HEK293 (cell line): ENCODE measurements around the gene MIF4GD.

Experiments
- HIC1 ChIP-seq: fragments of 450-650 bp; formaldehyde crosslinking; IDR thresholded peaks from 2 replicates; pipeline ENCODE4 v1.5.1; 2016; ENCODE audit warnings: missing biosample characterization, missing genetic modification characterization
- HOXD13 ChIP-seq: sonication (generic); formaldehyde crosslinking; IDR thresholded peaks from 2 replicates; pipeline ENCODE4 v1.8.0; 2022; ENCODE audit warnings: missing genetic modification reagents, borderline replicate concordance
- KLF8 ChIP-seq: fragments of 450-650 bp; formaldehyde crosslinking; IDR thresholded peaks from 2 replicates; pipeline ENCODE4 v1.5.1; 2016; ENCODE audit warnings: missing biosample characterization, missing genetic modification characterization
- KLF9 ChIP-seq: fragments of 450-650 bp; formaldehyde crosslinking; IDR thresholded peaks from 2 replicates; pipeline ENCODE4 v1.5.1; 2016; ENCODE audit warnings: missing biosample characterization, missing genetic modification characterization, low read depth
- MYNN ChIP-seq: fragments of 450-650 bp; formaldehyde crosslinking; IDR thresholded peaks from 2 replicates; pipeline ENCODE4 v1.5.1; 2016; ENCODE audit warnings: missing biosample characterization, missing genetic modification characterization, borderline replicate concordance
- TRIM28 ChIP-seq: IDR thresholded peaks from 2 replicates; pipeline ENCODE4 v1.6.1; 2011; ENCODE audit warnings: low read length, control low read depth, borderline replicate concordance
- ZBTB17 ChIP-seq: fragments of 450-650 bp; formaldehyde crosslinking; IDR thresholded peaks from 2 replicates; pipeline ENCODE4 v1.5.1; 2016; ENCODE audit warnings: missing biosample characterization, missing genetic modification characterization
- ZBTB20 ChIP-seq: fragments of 450-650 bp; formaldehyde crosslinking; IDR thresholded peaks from 2 replicates; pipeline ENCODE4 v1.5.1; 2016; ENCODE audit warnings: missing biosample characterization, missing genetic modification characterization
- ZFP37 ChIP-seq: fragments of 450-650 bp; formaldehyde crosslinking; IDR thresholded peaks from 2 replicates; pipeline ENCODE4 v1.5.1; 2016; ENCODE audit warnings: missing biosample characterization, missing genetic modification characterization
- ZNF112 ChIP-seq: fragments of 450-650 bp; formaldehyde crosslinking; IDR thresholded peaks from 2 replicates; pipeline ENCODE4 v1.5.0; 2017; ENCODE audit warnings: missing biosample characterization, missing genetic modification characterization
- ZNF138 ChIP-seq: fragments of 450-650 bp; formaldehyde crosslinking; IDR thresholded peaks from 2 replicates; pipeline ENCODE4 v1.5.1; 2016; ENCODE audit warnings: missing biosample characterization, missing genetic modification characterization, borderline replicate concordance
- ZNF140 ChIP-seq: fragments of 450-650 bp; formaldehyde crosslinking; IDR thresholded peaks from 2 replicates; pipeline ENCODE4 v1.5.1; 2016; ENCODE audit warnings: missing biosample characterization, missing genetic modification characterization
- ZNF155 ChIP-seq: fragments of 450-650 bp; formaldehyde crosslinking; IDR thresholded peaks from 2 replicates; pipeline ENCODE4 v1.5.1; 2016; ENCODE audit warnings: missing biosample characterization, missing genetic modification characterization
- ZNF23 ChIP-seq: fragments of 450-650 bp; formaldehyde crosslinking; IDR thresholded peaks from 2 replicates; pipeline ENCODE4 v1.5.1; 2016; ENCODE audit warnings: missing biosample characterization, missing genetic modification characterization, borderline replicate concordance
- ZNF266 ChIP-seq: fragments of 450-650 bp; formaldehyde crosslinking; IDR thresholded peaks from 2 replicates; pipeline ENCODE4 v1.5.1; 2016; ENCODE audit warnings: missing biosample characterization, missing genetic modification characterization, low read depth
- ZNF280C ChIP-seq: fragments of 450-650 bp; formaldehyde crosslinking; IDR thresholded peaks from 2 replicates; pipeline ENCODE4 v1.5.1; 2016; ENCODE audit warnings: missing biosample characterization, missing genetic modification characterization
- ZNF292 ChIP-seq: fragments of 450-650 bp; formaldehyde crosslinking; IDR thresholded peaks from 2 replicates; pipeline ENCODE4 v1.5.1; 2016; ENCODE audit warnings: low read depth, missing biosample characterization, missing genetic modification characterization, borderline replicate concordance
- ZNF311 ChIP-seq: fragments of 450-650 bp; formaldehyde crosslinking; IDR thresholded peaks from 2 replicates; pipeline ENCODE4 v1.5.1; 2017; ENCODE audit warnings: missing biosample characterization, missing genetic modification characterization, borderline replicate concordance
- ZNF324 ChIP-seq: fragments of 450-650 bp; formaldehyde crosslinking; IDR thresholded peaks from 2 replicates; pipeline ENCODE4 v1.5.1; 2016; ENCODE audit warnings: missing biosample characterization, missing genetic modification characterization
- ZNF394 ChIP-seq: fragments of 450-650 bp; formaldehyde crosslinking; IDR thresholded peaks from 2 replicates; pipeline ENCODE4 v1.5.1; 2016; ENCODE audit warnings: missing biosample characterization, missing genetic modification characterization, mild to moderate bottlenecking, moderate library complexity, borderline replicate concordance
- ZNF416 ChIP-seq: fragments of 450-650 bp; formaldehyde crosslinking; IDR thresholded peaks from 2 replicates; pipeline ENCODE4 v1.5.1; 2016; ENCODE audit warnings: missing biosample characterization, missing genetic modification characterization
- ZNF423 ChIP-seq: fragments of 450-650 bp; formaldehyde crosslinking; IDR thresholded peaks from 2 replicates; pipeline ENCODE4 v1.5.1; 2016; ENCODE audit warnings: missing biosample characterization, missing genetic modification characterization
- ZNF521 ChIP-seq: fragments of 450-650 bp; formaldehyde crosslinking; IDR thresholded peaks from 2 replicates; pipeline ENCODE4 v1.5.1; 2017; ENCODE audit warnings: missing biosample characterization, mild to moderate bottlenecking, missing genetic modification characterization
- ZNF600 ChIP-seq: fragments of 450-650 bp; formaldehyde crosslinking; IDR thresholded peaks from 2 replicates; pipeline ENCODE4 v1.5.1; 2016; ENCODE audit warnings: missing biosample characterization, missing genetic modification characterization
- ZNF624 ChIP-seq: fragments of 450-650 bp; formaldehyde crosslinking; IDR thresholded peaks from 2 replicates; pipeline ENCODE4 v1.5.1; 2017; ENCODE audit warnings: missing biosample characterization, missing genetic modification characterization
- ZNF664 ChIP-seq: fragments of 450-650 bp; formaldehyde crosslinking; IDR thresholded peaks from 2 replicates; pipeline ENCODE4 v1.5.1; 2016; ENCODE audit warnings: missing biosample characterization, missing genetic modification characterization
- ZNF692 ChIP-seq: fragments of 450-650 bp; formaldehyde crosslinking; IDR thresholded peaks from 2 replicates; pipeline ENCODE4 v1.5.1; 2016; ENCODE audit warnings: missing biosample characterization, missing genetic modification characterization
- ZNF707 ChIP-seq: fragments of 450-650 bp; formaldehyde crosslinking; IDR thresholded peaks from 2 replicates; pipeline ENCODE4 v1.5.1; 2016; ENCODE audit warnings: missing biosample characterization, missing genetic modification characterization
- ZNF792 ChIP-seq: fragments of 450-650 bp; formaldehyde crosslinking; IDR thresholded peaks from 2 replicates; pipeline ENCODE4 v1.5.1; 2016; ENCODE audit warnings: missing biosample characterization, missing genetic modification characterization
- ZNF837 ChIP-seq: fragments of 450-650 bp; formaldehyde crosslinking; IDR thresholded peaks from 2 replicates; pipeline ENCODE4 v1.5.1; 2016; ENCODE audit warnings: missing biosample characterization, missing genetic modification characterization
- ZNF843 ChIP-seq: fragments of 450-650 bp; formaldehyde crosslinking; IDR thresholded peaks from 2 replicates; pipeline ENCODE4 v1.5.1; 2016; ENCODE audit warnings: missing biosample characterization, missing genetic modification characterization
- ZSCAN4 ChIP-seq: fragments of 450-650 bp; formaldehyde crosslinking; IDR thresholded peaks from 2 replicates; pipeline ENCODE4 v1.5.1; 2017; ENCODE audit warnings: missing biosample characterization, missing genetic modification characterization

MIF4GD gene

GRCh38 chr17:75267411-75268232 lies 3.4 kb downstream of the MIF4GD start (continued):
- TF ChIP-seq ZSCAN4 (tag by site-specific recombination) = no peak
- peak; percentile 44; the same call in 1 of the 2 replicates for TF ChIP-seq ZBTB17 (tag by site-specific recombination)
- peak; percentile 39; the same call in 1 of the 2 replicates for TF ChIP-seq KLF9 (tag by site-specific recombination)
- no peak for TF ChIP-seq ZNF843
- TF ChIP-seq ZNF140 (tag by site-specific recombination) = no peak
- TF ChIP-seq ZNF266 = no peak
- TF ChIP-seq KLF8 = no peak
- TF ChIP-seq ZNF600 (tag by site-specific recombination) = peak; percentile 90
- TF ChIP-seq ZNF624 = no peak
- TF ChIP-seq ZNF664 (tag by site-specific recombination) = no peak
- no peak for TF ChIP-seq ZNF416 (tag by site-specific recombination)
- TF ChIP-seq ZBTB20 (tag by site-specific recombination) = peak; percentile 93
- 0 out of 2 replicates have a peak, but pooled peaks have one; percentile 15 for TF ChIP-seq TRIM28
- TF ChIP-seq ZNF112 (tag by site-specific recombination) = no peak
- no peak for TF ChIP-seq HOXD13 (CRISPR knock-in tag)
- no peak for TF ChIP-seq MYNN (tag by site-specific recombination)
- no peak for TF ChIP-seq ZNF311
- no peak for TF ChIP-seq ZNF707 (tag by site-specific recombination)
- TF ChIP-seq ZNF521 (tag by site-specific recombination) = no peak
- no peak for TF ChIP-seq HIC1 (tag by site-specific recombination)
- no peak for TF ChIP-seq ZNF692
- TF ChIP-seq ZNF155 (tag by site-specific recombination) = no peak
- no peak for TF ChIP-seq ZNF292 (tag by site-specific recombination)
- TF ChIP-seq ZNF837 = no peak
- no peak for TF ChIP-seq ZNF23
- no peak for TF ChIP-seq ZNF792 (tag by site-specific recombination)
- TF ChIP-seq ZNF324 (tag by site-specific recombination) = no peak
- TF ChIP-seq ZNF423 = 0 out of 2 replicates have a peak, but pooled peaks have one; percentile 14
- peak; percentile 85 for TF ChIP-seq ZNF394 (tag by site-specific recombination)
- no peak for TF ChIP-seq ZNF280C (tag by site-specific recombination)
- TF ChIP-seq ZFP37 (tag by site-specific recombination) = no peak
- TF ChIP-seq ZNF138 (tag by site-specific recombination) = no peak
